SK-N-SH treated with all-trans-retinoic acid at 6 μM for 48 hours (cell line): ENCODE data around the gene EXOC5.

Experiments
- ATAC-seq: fragments of 200-7000 bp; cut with Tn5 transposase; 3 replicates; pipeline ENCODE4 v1.9.1; 2020; ENCODE audit warnings: mild to moderate bottlenecking, moderate library complexity
- ARNTL ChIP-seq: fragments of 450-650 bp; formaldehyde crosslinking; IDR thresholded peaks from 2 replicates; pipeline ENCODE4 v1.5.0; 2020; ENCODE audit warnings: low read depth, mild to moderate bottlenecking, moderate library complexity, borderline replicate concordance
- CREB5 ChIP-seq: fragments of 250-450 bp; sonication (Bioruptor Pico); IDR thresholded peaks from 2 replicates; pipeline ENCODE4 v1.5.1; 2020; ENCODE audit warnings: low read depth, mild to moderate bottlenecking, moderate library complexity
- CSDC2 ChIP-seq: fragments of 250-450 bp; sonication (Bioruptor Pico); IDR thresholded peaks from 2 replicates; pipeline ENCODE4 v1.5.0; 2020; ENCODE audit warnings: mild to moderate bottlenecking, moderate library complexity
- CSRNP3 ChIP-seq: fragments of 250-450 bp; sonication (Bioruptor Pico); IDR thresholded peaks from 2 replicates; pipeline ENCODE4 v1.5.1; 2021; ENCODE audit warnings: mild to moderate bottlenecking, moderate library complexity
- ESRRG ChIP-seq: fragments of 250-450 bp; sonication (Bioruptor Pico); IDR thresholded peaks from 2 replicates; pipeline ENCODE4 v1.6.1; 2021; ENCODE audit warnings: mild to moderate bottlenecking
- GLIS3 ChIP-seq: fragments of 250-450 bp; sonication (Bioruptor Pico); IDR thresholded peaks from 2 replicates; pipeline ENCODE4 v1.5.0; 2020; ENCODE audit warnings: mild to moderate bottlenecking, moderate library complexity
- OSR1 ChIP-seq: fragments of 250-450 bp; sonication (Bioruptor Pico); IDR thresholded peaks from 2 replicates; pipeline ENCODE4 v1.8.0; 2022; ENCODE audit warnings: moderate library complexity, mild to moderate bottlenecking, inconsistent platforms
- PATZ1 ChIP-seq: fragments of 250-450 bp; sonication (Bioruptor Pico); IDR thresholded peaks from 2 replicates; pipeline ENCODE4 v1.8.0; 2020; ENCODE audit warnings: mild to moderate bottlenecking, moderate library complexity, borderline replicate concordance
- POU6F1 ChIP-seq: fragments of 250-450 bp; sonication (Bioruptor Pico); IDR thresholded peaks from 2 replicates; pipeline ENCODE4 v1.8.0; 2021; ENCODE audit warnings: low read depth, mild to moderate bottlenecking, moderate library complexity, borderline replicate concordance
- PPARA ChIP-seq: fragments of 250-450 bp; sonication (Bioruptor Pico); IDR thresholded peaks from 2 replicates; pipeline ENCODE4 v1.5.0; 2020; ENCODE audit warnings: mild to moderate bottlenecking, borderline replicate concordance
- RARB ChIP-seq: fragments of 250-450 bp; sonication (Bioruptor Pico); IDR thresholded peaks from 2 replicates; pipeline ENCODE4 v1.8.0; 2021; ENCODE audit warnings: mild to moderate bottlenecking, moderate library complexity
- TCF4 ChIP-seq: fragments of 250-450 bp; sonication (Bioruptor Pico); IDR thresholded peaks from 2 replicates; pipeline ENCODE4 v1.8.0; 2021; ENCODE audit warnings: mild to moderate bottlenecking, moderate library complexity, borderline replicate concordance
- TOX ChIP-seq: fragments of 250-450 bp; sonication (Bioruptor Pico); IDR thresholded peaks from 2 replicates; pipeline ENCODE4 v1.8.0; 2021; ENCODE audit warnings: mild to moderate bottlenecking, moderate library complexity, borderline replicate concordance
- TSHZ2 ChIP-seq: fragments of 250-450 bp; sonication (Bioruptor Pico); IDR thresholded peaks from 2 replicates; pipeline ENCODE4 v1.5.0; 2020; ENCODE audit warnings: mild to moderate bottlenecking, moderate library complexity
- ZC3H10 ChIP-seq: fragments of 250-450 bp; sonication (Bioruptor Pico); IDR thresholded peaks from 2 replicates; pipeline ENCODE4 v1.5.1; 2021; ENCODE audit warnings: mild to moderate bottlenecking, moderate library complexity
- ZFP3 ChIP-seq: fragments of 250-450 bp; sonication (Bioruptor Pico); IDR thresholded peaks from 2 replicates; pipeline ENCODE4 v1.5.0; 2020; ENCODE audit warnings: mild to moderate bottlenecking, moderate library complexity
- ZFP30 ChIP-seq: fragments of 450-650 bp; formaldehyde crosslinking; IDR thresholded peaks from 2 replicates; pipeline ENCODE4 v1.5.0; 2022; ENCODE audit warnings: mild to moderate bottlenecking, moderate library complexity
- ZNF70 ChIP-seq: fragments of 450-650 bp; formaldehyde crosslinking; IDR thresholded peaks from 2 replicates; pipeline ENCODE4 v1.5.0; 2020; ENCODE audit warnings: mild to moderate bottlenecking, moderate library complexity
- ZNF8 ChIP-seq: fragments of 450-650 bp; formaldehyde crosslinking; IDR thresholded peaks from 2 replicates; pipeline ENCODE4 v1.5.0; 2020; ENCODE audit warnings: mild to moderate bottlenecking, moderate library complexity

EXOC5 gene

GRCh38 chr14:57254884-57255283 is 13.8 kb downstream of the EXOC5 start:
- no peak for ATAC-seq
- TF ChIP-seq POU6F1 (no peak), PATZ1 (CRISPR knock-in tag) (no peak), RARB (CRISPR knock-in tag) (no peak), ZFP3 (no peak), CSDC2 (no peak)
- TF ChIP-seq, all 23 proteins: peak for 0

GRCh38 chr14:57246933-57247657 is 21.6 kb downstream of the EXOC5 start:
- peak; percentile 56 for ATAC-seq
- no peak for TF ChIP-seq ESRRG (CRISPR knock-in tag)
- TF ChIP-seq CREB5 (CRISPR knock-in tag) = no peak
- no peak for TF ChIP-seq POU6F1
- TF ChIP-seq ZNF8 = no peak
- no peak for TF ChIP-seq ZFP30 (CRISPR knock-in tag)
- TF ChIP-seq OSR1 (CRISPR knock-in tag) = no peak
- no peak for TF ChIP-seq TOX (CRISPR knock-in tag)
- TF ChIP-seq TSHZ2 (CRISPR knock-in tag) = no peak
- no peak for TF ChIP-seq CSRNP3 (CRISPR knock-in tag)
- TF ChIP-seq ZC3H10 = no peak
- no peak for TF ChIP-seq GLIS3
- no peak for TF ChIP-seq ARNTL (CRISPR knock-in tag)
- TF ChIP-seq PATZ1 (CRISPR knock-in tag) = no peak
- no peak for TF ChIP-seq TCF4 (CRISPR knock-in tag)
- no peak for TF ChIP-seq PPARA (CRISPR knock-in tag)
- no peak for TF ChIP-seq RARB (CRISPR knock-in tag)
- TF ChIP-seq ZNF70 (CRISPR knock-in tag) = no peak
- TF ChIP-seq ZFP3 = no peak
- TF ChIP-seq, all 23 proteins: peak for 0
